Mononuclear cell (primary cell): ENCODE data around the gene WDR27. TPM values are rescaled to one million over a fixed set of nuclear protein-coding genes. Genes with fewer than 3 reads are reported as not detected.
"Not testable (repeated sequence)": the region's sequence is repeated elsewhere in the genome, so short reads cannot be mapped to it uniquely, and the experiment has no call there.

ENCODE experiments used
- H3K27me3 ChIP-seq: 2 replicates; pipeline ENCODE4 v1.6.0; 2011; ENCODE audit warnings: low read length, control low read depth; ENCODE audit not compliant: insufficient read depth
- H3K4me1 ChIP-seq: 2 replicates; pipeline ENCODE4 v1.5.1; 2011; ENCODE audit warnings: mild to moderate bottlenecking, low read length, control low read depth; ENCODE audit not compliant: insufficient read depth
- H3K4me3 ChIP-seq: 2 replicates; pipeline ENCODE4 v1.5.1; 2011; ENCODE audit warnings: mild to moderate bottlenecking, low read length, moderate library complexity
- H3K9me3 ChIP-seq: 2 replicates; pipeline ENCODE4 v1.5.1; 2011; ENCODE audit warnings: low read depth, mild to moderate bottlenecking, control low read depth, low read length
- total RNA-seq: library from RNA; depleted of rRNA; stranded (reverse); fragments of >200 nt; gene quantifications from one replicate; pipeline ENCODE4 v1.2.3, GENCODE V29; 2012

Gene WDR27
- total RNA-seq, 1 donor, result 8.3 TPM

DNA sequence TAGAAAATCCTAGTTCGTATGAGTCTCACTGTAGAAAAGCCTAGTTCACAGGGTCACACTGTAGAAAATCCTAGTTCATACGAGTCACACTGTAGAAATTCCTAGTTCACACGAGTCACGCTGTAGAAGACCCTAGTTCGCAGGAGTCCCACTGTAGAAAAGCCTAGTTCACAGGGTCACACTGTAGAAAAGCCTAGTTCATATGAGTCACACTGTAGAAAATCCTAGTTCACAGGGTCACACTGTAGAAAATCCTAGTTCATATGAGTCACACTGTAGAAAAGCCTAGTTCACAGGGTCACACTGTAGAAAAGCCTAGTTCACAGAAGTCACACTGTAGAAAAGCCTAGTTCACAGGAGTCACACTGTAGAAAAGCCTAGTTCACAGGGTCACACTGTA, 56.4 kb downstream of the WDR27 start:
- not testable (repeated sequence) for H3K9me3 ChIP-seq, H3K27me3 ChIP-seq, H3K4me3 ChIP-seq, H3K4me1 ChIP-seq

GRCh38 chr6:169643521-169643920, 58.3 kb downstream of the WDR27 start:
- Histone ChIP-seq H3K4me1 (no peaks in the 10 kb centered on the region), H3K27me3 (no peaks in the 10 kb centered on the region), H3K4me3 (no peak overlapping the region), H3K9me3 (no peaks in the 10 kb centered on the region)

DNA sequence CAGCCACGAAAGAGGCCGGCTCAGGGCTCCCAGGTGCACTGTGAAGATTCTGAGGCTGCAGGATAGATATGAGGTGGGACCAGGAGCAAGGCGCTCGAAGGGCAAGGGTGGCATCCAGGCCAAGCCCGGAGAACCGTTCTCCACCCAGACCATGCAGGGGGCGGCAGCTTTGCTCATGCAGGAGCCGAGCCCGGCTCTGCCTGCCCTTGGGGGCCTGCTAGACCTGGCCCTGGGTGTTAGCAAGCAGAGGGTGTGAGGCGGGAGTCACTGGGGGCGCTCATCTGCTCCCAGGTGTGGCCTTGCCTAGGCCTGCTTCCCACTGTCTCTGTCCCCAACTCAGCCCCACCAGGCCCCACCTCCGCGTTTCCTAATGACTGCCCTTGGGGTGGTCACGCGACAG, 59.4 kb downstream of the WDR27 start:
- H3K9me3 ChIP-seq, result no peaks in the 10 kb centered on the region
- H3K27me3 ChIP-seq, result no peaks in the 10 kb centered on the region
- no peak overlapping the region for H3K4me3 ChIP-seq
- H3K4me1 ChIP-seq, result no peaks in the 10 kb centered on the region

DNA sequence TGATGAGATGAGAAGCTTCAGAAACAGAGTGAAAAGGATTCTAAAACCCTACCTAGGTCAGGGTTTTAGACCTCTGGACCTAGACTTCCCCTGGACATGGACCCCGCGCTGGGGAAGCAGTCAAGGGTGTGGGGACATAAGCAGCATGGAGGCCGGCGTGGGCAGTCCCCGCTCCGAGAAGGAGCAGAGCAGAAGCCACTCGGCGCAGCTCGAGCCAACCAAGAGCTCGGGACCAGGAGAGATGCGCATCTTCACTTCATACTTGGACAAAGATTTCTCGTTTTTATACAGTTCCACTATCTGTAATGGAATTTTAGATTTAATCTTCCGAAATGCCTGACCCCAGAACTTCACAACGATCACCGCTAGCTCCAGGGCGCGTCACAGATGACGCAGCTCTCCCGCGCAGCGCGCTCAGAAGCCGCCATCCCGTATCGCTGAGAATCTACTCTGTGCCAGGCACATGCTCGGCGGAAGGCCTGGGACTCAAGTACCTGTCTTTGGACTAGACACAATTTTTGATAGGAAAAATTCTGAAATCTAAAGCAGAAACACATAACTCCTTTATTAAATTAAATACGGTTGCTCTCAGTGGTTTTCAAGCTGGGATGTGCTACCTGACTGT, 60.3 kb downstream of the WDR27 start:
- Histone ChIP-seq H3K27me3 (no peaks in the 10 kb centered on the region), H3K4me1 (no peaks in the 10 kb centered on the region), H3K9me3 (no peaks in the 10 kb centered on the region), H3K4me3 (no peak overlapping the region)

DNA sequence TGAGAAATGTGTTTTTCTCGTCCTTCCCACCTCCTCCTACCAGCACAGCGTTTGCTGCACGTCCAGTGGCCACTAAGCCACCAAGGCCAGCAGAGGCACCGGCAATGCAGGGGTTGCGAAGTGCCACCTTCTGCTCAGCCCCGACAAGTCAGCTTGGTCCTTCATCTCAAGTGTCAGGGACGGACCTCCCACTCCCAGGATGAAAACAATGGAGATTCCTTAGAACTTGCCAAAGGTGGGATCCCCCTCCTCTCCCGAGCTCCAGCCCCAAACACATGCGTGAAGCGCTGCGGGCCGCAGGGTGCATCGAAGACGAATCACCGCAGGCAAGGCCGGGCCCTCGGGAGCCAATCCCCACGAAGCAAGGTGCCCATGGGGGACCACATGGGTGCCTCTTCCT, 60.8 kb downstream of the WDR27 start:
- Histone ChIP-seq H3K4me3 (no peak overlapping the region), H3K4me1 (no peaks in the 10 kb centered on the region), H3K27me3 (no peaks in the 10 kb centered on the region), H3K9me3 (no peaks in the 10 kb centered on the region)

GRCh38 chr6:169640351-169640852, 61.4 kb downstream of the WDR27 start:
- no peak overlapping the region for H3K4me3 ChIP-seq
- no peaks in the 10 kb centered on the region for H3K9me3 ChIP-seq
- H3K27me3 ChIP-seq, result no peaks in the 10 kb centered on the region
- H3K4me1 ChIP-seq, result no peaks in the 10 kb centered on the region

DNA sequence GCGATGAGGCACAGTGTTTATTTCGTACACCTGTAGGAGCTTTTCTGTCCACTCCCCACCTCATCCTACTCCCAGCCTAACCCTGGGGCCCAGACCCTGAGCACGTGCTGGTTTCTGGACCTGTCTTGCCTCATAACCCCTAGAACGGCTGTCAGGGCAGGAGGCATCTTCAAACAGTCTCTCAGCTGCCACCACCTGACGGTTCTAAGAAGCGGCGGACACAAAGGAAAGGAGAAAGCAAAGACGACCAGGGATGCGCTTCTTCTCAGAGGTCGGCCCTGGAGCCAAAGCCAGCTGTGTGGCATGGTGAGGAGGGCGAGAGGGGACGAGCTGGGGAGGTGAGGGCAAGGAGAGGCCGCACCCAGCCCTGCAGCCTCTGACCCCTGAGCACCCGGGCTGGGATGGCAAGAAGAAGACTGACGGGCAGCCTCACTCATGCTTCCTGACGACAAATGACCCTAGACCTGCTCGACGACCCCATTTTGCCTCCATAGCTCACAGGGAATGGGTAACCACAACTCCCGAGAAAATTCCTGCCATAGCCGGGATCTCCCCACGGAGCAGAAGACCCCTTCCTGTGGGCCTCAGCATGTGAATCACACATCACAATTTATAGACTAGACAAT, 62.1 kb downstream of the WDR27 start:
- H3K27me3 ChIP-seq, result no peaks in the 10 kb centered on the region
- H3K4me1 ChIP-seq, result no peaks in the 10 kb centered on the region
- H3K9me3 ChIP-seq, result no peaks in the 10 kb centered on the region
- no peak overlapping the region for H3K4me3 ChIP-seq

GRCh38 chr6:169638915-169639314, 62.9 kb downstream of the WDR27 start:
- Histone ChIP-seq H3K9me3 (no peaks in the 10 kb centered on the region), H3K4me3 (no peak overlapping the region), H3K27me3 (no peaks in the 10 kb centered on the region), H3K4me1 (no peaks in the 10 kb centered on the region)

DNA sequence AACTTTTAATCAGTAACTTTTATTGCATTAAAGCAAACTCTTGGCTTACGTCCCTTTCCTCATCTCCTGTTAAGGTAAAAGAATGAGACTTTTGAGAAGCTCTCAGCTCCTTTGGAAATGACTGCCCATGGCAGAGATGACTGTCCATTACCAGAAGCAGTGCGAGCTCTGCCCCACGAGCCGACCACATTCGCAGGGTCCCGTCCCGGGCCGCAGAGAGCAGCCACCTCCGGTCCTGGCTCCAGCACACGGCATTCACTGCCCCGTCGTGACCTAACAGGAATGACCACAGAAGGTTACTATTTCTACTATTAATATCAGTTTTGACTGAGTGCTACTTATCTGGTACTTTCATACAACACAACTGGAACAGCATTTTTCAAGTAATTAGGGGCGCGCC, 63.4 kb downstream of the WDR27 start:
- no peak overlapping the region for H3K4me3 ChIP-seq
- no peaks in the 10 kb centered on the region for H3K27me3 ChIP-seq
- no peaks in the 10 kb centered on the region for H3K4me1 ChIP-seq

DNA sequence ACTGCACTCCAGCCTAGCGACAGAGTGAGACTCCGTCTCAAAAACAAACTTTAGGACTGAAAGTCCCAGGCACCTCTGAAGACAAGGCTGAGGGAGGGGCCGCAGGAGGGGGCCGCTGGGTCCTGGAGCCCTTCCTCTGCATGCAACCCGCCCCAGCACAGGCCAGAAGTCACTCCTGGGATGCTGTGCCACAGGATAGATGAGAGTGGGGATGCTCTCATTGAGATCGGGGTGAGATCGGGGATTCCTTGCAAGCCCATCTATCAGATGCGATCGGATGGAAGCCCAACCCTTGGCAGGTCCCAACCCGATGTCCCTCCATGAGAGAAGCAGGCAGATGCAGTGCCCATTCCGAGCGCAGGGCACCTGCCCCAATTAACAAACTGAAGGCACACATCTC, 66.5 kb downstream of the WDR27 start:
- Histone ChIP-seq H3K27me3 (no peaks in the 10 kb centered on the region), H3K4me3 (no peak overlapping the region), H3K9me3 (no peaks in the 10 kb centered on the region), H3K4me1 (no peaks in the 10 kb centered on the region)

More for the DNA sequence above, 63.4 kb downstream of the WDR27 start:
- H3K9me3 ChIP-seq, result no peaks in the 10 kb centered on the region

DNA sequence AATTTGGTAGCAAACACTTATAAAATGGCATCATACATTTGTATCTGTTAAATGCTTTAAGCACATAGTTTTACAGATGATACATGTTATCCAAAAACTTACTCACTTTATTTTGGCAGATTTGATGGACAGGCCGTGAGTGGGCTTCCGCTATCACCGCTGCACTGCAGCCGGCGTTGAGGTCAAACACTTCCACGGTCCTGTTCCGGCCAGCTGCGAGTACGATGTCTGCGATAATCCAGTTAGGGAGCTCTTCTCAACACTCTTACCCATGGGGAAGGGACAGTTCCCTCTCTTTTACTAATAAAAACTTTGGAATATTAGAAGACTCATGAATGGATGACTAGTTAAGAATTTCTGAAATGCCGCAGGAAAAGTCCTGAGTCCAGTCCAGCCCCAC, 69.0 kb downstream of the WDR27 start:
- Histone ChIP-seq H3K4me3 (no peak overlapping the region), H3K4me1 (no peaks in the 10 kb centered on the region)

DNA sequence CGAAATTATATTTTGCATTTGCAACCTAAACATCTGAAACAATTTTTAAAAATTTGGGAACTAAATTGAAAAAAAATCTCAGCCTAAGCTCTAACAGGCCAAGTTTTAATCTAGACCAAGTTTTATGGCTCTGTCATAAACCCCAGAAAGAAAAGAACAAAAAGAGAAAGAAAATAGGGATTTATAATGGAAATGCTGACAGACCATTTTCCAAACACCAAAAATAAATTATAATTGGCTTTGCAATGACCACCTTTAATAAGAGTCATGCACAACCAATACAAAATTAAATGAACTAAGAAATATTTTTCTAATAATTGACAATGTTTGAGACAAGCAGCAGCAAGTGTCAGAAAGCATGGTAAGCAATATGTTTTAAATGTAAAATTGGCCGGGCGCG, 72.6 kb downstream of the WDR27 start:
- no peaks in the 10 kb centered on the region for H3K9me3 ChIP-seq
- no peaks in the 10 kb centered on the region for H3K4me1 ChIP-seq
- no peaks in the 10 kb centered on the region for H3K27me3 ChIP-seq
- no peak overlapping the region for H3K4me3 ChIP-seq

More for the DNA sequence above, 69.0 kb downstream of the WDR27 start:
- Histone ChIP-seq H3K9me3 (no peaks in the 10 kb centered on the region), H3K27me3 (no peaks in the 10 kb centered on the region)

- no peaks in the 10 kb centered on the region for H3K9me3 ChIP-seq
- H3K4me3 ChIP-seq, result no peak overlapping the region
- no peaks in the 10 kb centered on the region for H3K27me3 ChIP-seq
- no peaks in the 10 kb centered on the region for H3K4me1 ChIP-seq
Measured at GRCh38 chr6:169627736-169628607, 73.9 kb downstream of the WDR27 start.

- no peaks in the 10 kb centered on the region for H3K9me3 ChIP-seq
- no peak overlapping the region for H3K4me3 ChIP-seq
- no peaks in the 10 kb centered on the region for H3K27me3 ChIP-seq
Measured at GRCh38 chr6:169626649-169627048, 75.2 kb downstream of the WDR27 start.

GRCh38 chr6:169626169-169626568, 75.7 kb downstream of the WDR27 start:
- Histone ChIP-seq H3K27me3 (no peaks in the 10 kb centered on the region), H3K9me3 (no peaks in the 10 kb centered on the region), H3K4me3 (no peak overlapping the region), H3K4me1 (no peaks in the 10 kb centered on the region)

More at GRCh38 chr6:169626649-169627048, 75.2 kb downstream of the WDR27 start:
- no peaks in the 10 kb centered on the region for H3K4me1 ChIP-seq
